GM21367 (cell line): ENCODE results near the gene WWOX.
"Not testable (repeated sequence)": the region's sequence is repeated elsewhere in the genome, so short reads cannot be mapped to it uniquely, and the experiment has no call there.

Source experiments
- ATAC-seq: cut with Tn5 transposase; IDR thresholded peaks from one replicate; pipeline ENCODE4 v1.9.1; 2021; ENCODE audit not compliant: unreplicated experiment

WWOX gene

GRCh38 chr16:78514888-78515287, 415.4 kb downstream of the WWOX start:
- ATAC-seq = not testable (repeated sequence)

- no peak for ATAC-seq
Measured at GRCh38 chr16:78515421-78515820, 416.0 kb downstream of the WWOX start.

GRCh38 chr16:78516006-78516736, 416.7 kb downstream of the WWOX start:
- no peak for ATAC-seq

GRCh38 chr16:78519896-78520295, 420.4 kb downstream of the WWOX start:
- ATAC-seq = no peak

GRCh38 chr16:78520470-78520869, 421.0 kb downstream of the WWOX start:
- ATAC-seq = no peak

GRCh38 chr16:78522327-78522726, 422.9 kb downstream of the WWOX start:
- no peak for ATAC-seq

- ATAC-seq = no peak
Measured at GRCh38 chr16:78523212-78523985, 423.9 kb downstream of the WWOX start.

GRCh38 chr16:78524066-78524595, 424.7 kb downstream of the WWOX start:
- no peak for ATAC-seq

- no peak for ATAC-seq
Measured at GRCh38 chr16:78528265-78528664, 428.8 kb downstream of the WWOX start.

GRCh38 chr16:78529881-78530280, 430.4 kb downstream of the WWOX start:
- no peak for ATAC-seq

- ATAC-seq = no peak
Measured at GRCh38 chr16:78530283-78530682, 430.8 kb downstream of the WWOX start.

- ATAC-seq = no peak
Measured at GRCh38 chr16:78535098-78535497, 435.6 kb downstream of the WWOX start.

GRCh38 chr16:78537511-78537910, 438.1 kb downstream of the WWOX start:
- no peak for ATAC-seq

GRCh38 chr16:78538292-78538691, 438.8 kb downstream of the WWOX start:
- ATAC-seq = no peak

GRCh38 chr16:78538919-78539318, 439.5 kb downstream of the WWOX start:
- ATAC-seq = no peak

GRCh38 chr16:78542419-78542818, 443.0 kb downstream of the WWOX start:
- no peak for ATAC-seq

GRCh38 chr16:78543023-78543422, 443.6 kb downstream of the WWOX start:
- no peak for ATAC-seq

- no peak for ATAC-seq
Measured at GRCh38 chr16:78549366-78549765, 449.9 kb downstream of the WWOX start.

- no peak for ATAC-seq
Measured at GRCh38 chr16:78551487-78552085, 452.1 kb downstream of the WWOX start.

- no peak for ATAC-seq
Measured at GRCh38 chr16:78552106-78552675, 452.7 kb downstream of the WWOX start.

- no peak for ATAC-seq
Measured at GRCh38 chr16:78552716-78553115, 453.3 kb downstream of the WWOX start.
